ENCODE measurements around the gene ARHGEF5. TPM values are rescaled to one million over a fixed set of nuclear protein-coding genes. Genes with fewer than 3 reads are reported as not detected.
"Not testable (repeated sequence)": the region's sequence is repeated elsewhere in the genome, so short reads cannot be mapped to it uniquely, and the experiment has no call there.

Gene ARHGEF5
- total RNA-seq, 2 donors from 2014 or later = 22.7 to 29.0 TPM

- H3K4me1 ChIP-seq (replicated peaks); H3K27me3 ChIP-seq (replicated peaks; ENCODE audit: insufficient read depth); H3K36me3 ChIP-seq; DNase-seq (ENCODE audit: low spot score); H3K4me3 ChIP-seq; H3K27ac ChIP-seq; intact Hi-C loops (cut with DNase I); H3K9me3 ChIP-seq: not testable (repeated sequence)
- no CpG with 5 or more reads among the region's 1 CpG for WGBS
Observed at GRCh38 chr7:144348625-144349024, 6.6 kb upstream of the ARHGEF5 start.

GRCh38 chr7:144351667-144352066 lies 3.5 kb upstream of the ARHGEF5 start:
- H3K36me3 ChIP-seq; H3K27me3 ChIP-seq (replicated peaks; ENCODE audit: insufficient read depth); intact Hi-C loops (cut with DNase I); H3K27ac ChIP-seq; H3K4me1 ChIP-seq (replicated peaks); H3K4me3 ChIP-seq; H3K9me3 ChIP-seq; DNase-seq (ENCODE audit: low spot score): not testable (repeated sequence)
- WGBS = 51% methylated on average over 2 of the region's 3 CpGs

GRCh38 chr7:144356185-144356584 lies 983 bp downstream of the ARHGEF5 start:
- H3K4me1 ChIP-seq (replicated peaks); H3K9me3 ChIP-seq; H3K36me3 ChIP-seq; H3K4me3 ChIP-seq; H3K27me3 ChIP-seq (replicated peaks; ENCODE audit: insufficient read depth); H3K27ac ChIP-seq; intact Hi-C loops (cut with DNase I); DNase-seq (ENCODE audit: low spot score): not testable (repeated sequence)
- WGBS = no CpG with 5 or more reads among the region's 6 CpGs

GRCh38 chr7:144356860-144357259 lies 1.7 kb downstream of the ARHGEF5 start:
- no CpG with 5 or more reads among the region's 11 CpGs for WGBS
- H3K9me3 ChIP-seq; H3K27me3 ChIP-seq (replicated peaks; ENCODE audit: insufficient read depth); H3K4me1 ChIP-seq (replicated peaks); H3K4me3 ChIP-seq; DNase-seq (ENCODE audit: low spot score); intact Hi-C loops (cut with DNase I); H3K27ac ChIP-seq; H3K36me3 ChIP-seq: not testable (repeated sequence)

- H3K36me3 ChIP-seq; H3K4me1 ChIP-seq (replicated peaks); DNase-seq (ENCODE audit: low spot score); H3K27me3 ChIP-seq (replicated peaks; ENCODE audit: insufficient read depth); H3K9me3 ChIP-seq; H3K4me3 ChIP-seq; intact Hi-C loops (cut with DNase I); H3K27ac ChIP-seq: not testable (repeated sequence)
- WGBS = no CpG with 5 or more reads among the region's 3 CpGs
Observed at GRCh38 chr7:144362061-144362460, 6.9 kb downstream of the ARHGEF5 start.

GRCh38 chr7:144365523-144365922 lies 10.3 kb downstream of the ARHGEF5 start:
- H3K27ac ChIP-seq; H3K36me3 ChIP-seq; H3K4me1 ChIP-seq (replicated peaks); H3K9me3 ChIP-seq; H3K27me3 ChIP-seq (replicated peaks; ENCODE audit: insufficient read depth); DNase-seq (ENCODE audit: low spot score); H3K4me3 ChIP-seq; intact Hi-C loops (cut with DNase I): not testable (repeated sequence)
- no CpG with 5 or more reads among the region's 6 CpGs for WGBS

- H3K4me3 ChIP-seq; H3K27me3 ChIP-seq (replicated peaks; ENCODE audit: insufficient read depth); H3K9me3 ChIP-seq; intact Hi-C loops (cut with DNase I); H3K4me1 ChIP-seq (replicated peaks); H3K36me3 ChIP-seq; DNase-seq (ENCODE audit: low spot score); H3K27ac ChIP-seq: not testable (repeated sequence)
- WGBS = no CpG with 5 or more reads among the region's 9 CpGs
Observed at GRCh38 chr7:144367250-144367649, 12.0 kb downstream of the ARHGEF5 start.

- WGBS = no CpG with 5 or more reads among the region's 7 CpGs
- DNase-seq (ENCODE audit: low spot score); intact Hi-C loops (cut with DNase I); H3K27me3 ChIP-seq (replicated peaks; ENCODE audit: insufficient read depth); H3K9me3 ChIP-seq; H3K27ac ChIP-seq; H3K4me1 ChIP-seq (replicated peaks); H3K36me3 ChIP-seq; H3K4me3 ChIP-seq: not testable (repeated sequence)
Observed at GRCh38 chr7:144369221-144369620, 14.0 kb downstream of the ARHGEF5 start.

- no peak overlapping the region for H3K4me3 ChIP-seq
- TF ChIP-seq POLR2AphosphoS5 (IDR thresholded peaks at IDR 0.05) = no peak
- no peak for TF ChIP-seq CTCF (IDR thresholded peaks at IDR 0.05)
- no peak for TF ChIP-seq POLR2A (IDR thresholded peaks at IDR 0.05)
- H3K27me3 ChIP-seq (replicated peaks; ENCODE audit: insufficient read depth) = no peaks in the 10 kb centered on the region
- intact Hi-C loops (cut with DNase I) = no loop called here
- DNase-seq (ENCODE audit: low spot score) = no peak
- 94% methylated on average over 9 of the region's 9 CpGs for WGBS
- H3K9me3 ChIP-seq = no peaks in the 10 kb centered on the region
- no peak overlapping the region for H3K27ac ChIP-seq
- peaks cover 0 to 7% of the 10 kb centered on the region in 2 donors for H3K36me3 ChIP-seq
- H3K4me1 ChIP-seq (replicated peaks) = no peaks in the 10 kb centered on the region
Observed at GRCh38 chr7:144378651-144379050, 23.4 kb downstream of the ARHGEF5 start.

Data from prostate gland (tissue), 2 donors.